GM12878 (cell line): ENCODE results near the gene LDHAL6B. TPM values are rescaled to one million over a fixed set of nuclear protein-coding genes. Genes with fewer than 3 reads are reported as not detected.

Experiments used
- BCLAF1 ChIP-seq: fragments of 450-650 bp; IDR thresholded peaks from 2 replicates; pipeline ENCODE4 v1.6.1; 2017; ENCODE audit warnings: antibody characterized with exemption, mild to moderate bottlenecking, moderate library complexity
- CBFB ChIP-seq: IDR thresholded peaks from 2 replicates; pipeline ENCODE4 v1.6.1; 2016; ENCODE audit warnings: antibody characterized with exemption, low read depth
- CUX1 ChIP-seq: IDR thresholded peaks from 2 replicates; pipeline ENCODE4 v1.6.1; 2012; ENCODE audit warnings: improper control_type of control experiment, low read depth, low read length; ENCODE audit not compliant: insufficient replicate concordance
- DPF2 ChIP-seq: fragments of 450-650 bp; IDR thresholded peaks from 2 replicates; pipeline ENCODE4 v1.6.1; 2017; ENCODE audit warnings: mild to moderate bottlenecking
- ELK1 ChIP-seq: IDR thresholded peaks from 2 replicates; pipeline ENCODE4 v1.6.1; 2012; ENCODE audit warnings: low read depth, low read length, improper control_type of control experiment
- KAT2A ChIP-seq: conservative IDR thresholded peaks from 2 replicates; pipeline ENCODE4 v1.6.1; 2011; ENCODE audit warnings: low read depth, low read length; ENCODE audit not compliant: control insufficient read depth
- RBBP5 ChIP-seq: fragments of 200-600 bp; sonication (generic); conservative IDR thresholded peaks from 2 replicates; pipeline ENCODE4 v1.6.1; 2016
- polyA plus RNA-seq, 11 experiments: library from polyadenylated mRNA; depleted of rRNA in 4 of 11; unstranded in 6 of 11; stranded (reverse) in 5 of 11; fragments of >200 nt; fragmentation: Nextera tagmentation in 4 of 11; fragmentation: Illumina TruSeq in 1 of 11; extraction: Ambion mirVana in 4 of 11; extraction: Trizol in 1 of 11; gene quantifications; 1 replicate in 1 of 11; 2 replicates in 10 of 11; pipeline versions ENCODE4 v1.2.1 to v1.2.3, GENCODE V29; 2011 to 2016; ENCODE audit warnings: inconsistent platforms in 2 of 11, missing spikeins in 2 of 11, low read depth in 1 of 11
- total RNA-seq, 4 experiments: library from RNA; depleted of rRNA in 3 of 4; stranded (reverse); fragments of >200 nt in 3 of 4; fragmentation: Illumina TruSeq in 1 of 4; extraction: Trizol in 1 of 4; gene quantifications; 2 replicates each; pipeline versions ENCODE4 v1.2.1 to v1.2.3, GENCODE V29; 2013 to 2021
- TF ChIP-seq, protein P1 (sequence below): fragments of 450-650 bp; formaldehyde crosslinking; IDR thresholded peaks from 2 replicates; pipeline ENCODE4 v1.4.0; 2022; ENCODE audit warnings: mild to moderate bottlenecking, moderate library complexity
- TF ChIP-seq, protein P2 (sequence below): fragments of 450-650 bp; IDR thresholded peaks from 2 replicates; pipeline ENCODE4 v1.6.1; 2018; ENCODE audit warnings: borderline replicate concordance, mild to moderate bottlenecking; ENCODE audit not compliant: partially characterized antibody
- TF ChIP-seq, protein P3 (sequence below): fragments of 450-650 bp; IDR thresholded peaks from 2 replicates; pipeline ENCODE4 v1.6.1; 2016; ENCODE audit warnings: mild to moderate bottlenecking

The LDHAL6B gene
- total and polyA plus RNA-seq, 10 of the 15 experiments (the other 5 are each of a cell fraction or from before 2014, with no cell fraction given): 0.33 to 0.66 TPM; not detected in 8

DNA sequence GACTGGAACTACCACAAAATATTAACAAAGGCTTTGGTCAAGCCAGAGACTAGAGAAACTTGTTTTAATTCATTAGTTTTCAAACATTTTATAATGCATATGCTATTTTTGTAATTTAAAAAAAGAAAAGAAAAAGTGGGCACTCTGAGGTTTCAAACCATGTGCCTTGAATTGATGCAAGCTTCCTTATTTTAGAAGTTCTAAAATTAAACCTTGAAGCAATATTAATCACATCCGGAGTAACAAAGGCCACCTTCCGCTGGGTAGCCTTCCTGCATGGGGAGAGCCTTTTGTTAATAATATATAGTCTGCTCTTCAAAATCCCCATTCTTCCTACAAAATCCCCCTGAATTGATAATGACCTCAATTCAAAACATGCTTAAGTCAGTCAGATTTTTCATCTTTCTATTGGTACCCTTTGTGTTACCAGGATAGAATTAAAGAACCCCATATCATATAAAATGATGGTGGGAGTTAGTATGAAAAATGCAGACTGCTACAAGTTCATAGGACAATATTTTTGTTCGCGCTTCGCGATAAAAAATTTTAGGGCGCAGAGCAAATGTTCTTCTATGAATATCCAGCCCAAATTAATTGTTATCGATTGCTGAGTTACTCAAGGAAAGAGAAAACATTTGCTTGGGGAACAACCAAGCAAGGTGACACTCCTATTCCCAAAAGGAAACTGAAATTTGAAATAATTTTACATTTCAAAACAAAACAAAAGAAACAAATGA, 30.6 kb downstream of the LDHAL6B start (continued):
- TF ChIP-seq, protein P1, sequence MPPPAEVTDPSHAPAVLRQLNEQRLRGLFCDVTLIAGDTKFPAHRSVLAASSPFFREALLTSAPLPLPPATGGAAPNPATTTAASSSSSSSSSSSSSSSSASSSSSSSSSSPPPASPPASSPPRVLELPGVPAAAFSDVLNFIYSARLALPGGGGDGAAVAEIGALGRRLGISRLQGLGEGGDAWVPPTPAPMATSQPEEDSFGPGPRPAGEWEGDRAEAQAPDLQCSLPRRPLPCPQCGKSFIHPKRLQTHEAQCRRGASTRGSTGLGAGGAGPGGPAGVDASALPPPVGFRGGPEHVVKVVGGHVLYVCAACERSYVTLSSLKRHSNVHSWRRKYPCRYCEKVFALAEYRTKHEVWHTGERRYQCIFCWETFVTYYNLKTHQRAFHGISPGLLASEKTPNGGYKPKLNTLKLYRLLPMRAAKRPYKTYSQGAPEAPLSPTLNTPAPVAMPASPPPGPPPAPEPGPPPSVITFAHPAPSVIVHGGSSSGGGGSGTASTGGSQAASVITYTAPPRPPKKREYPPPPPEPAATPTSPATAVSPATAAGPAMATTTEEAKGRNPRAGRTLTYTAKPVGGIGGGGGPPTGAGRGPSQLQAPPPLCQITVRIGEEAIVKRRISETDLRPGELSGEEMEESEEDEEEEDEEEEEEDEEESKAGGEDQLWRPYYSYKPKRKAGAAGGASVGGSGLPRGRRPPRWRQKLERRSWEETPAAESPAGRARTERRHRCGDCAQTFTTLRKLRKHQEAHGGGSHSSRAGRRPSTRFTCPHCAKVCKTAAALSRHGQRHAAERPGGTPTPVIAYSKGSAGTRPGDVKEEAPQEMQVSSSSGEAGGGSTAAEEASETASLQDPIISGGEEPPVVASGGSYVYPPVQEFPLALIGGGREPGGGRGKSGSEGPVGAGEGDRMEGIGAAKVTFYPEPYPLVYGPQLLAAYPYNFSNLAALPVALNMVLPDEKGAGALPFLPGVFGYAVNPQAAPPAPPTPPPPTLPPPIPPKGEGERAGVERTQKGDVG (CRISPR knock-in tag): no peak
- TF ChIP-seq ELK1 (no peak), RBBP5 (no peak), BCLAF1 (no peak), CBFB (0 out of 2 replicates have a peak, but pooled peaks have one; percentile 42), DPF2 (0 out of 2 replicates have a peak, but pooled peaks have one; percentile 15), CUX1 (peak; percentile 50), KAT2A (no peak)
- TF ChIP-seq, protein P2, sequence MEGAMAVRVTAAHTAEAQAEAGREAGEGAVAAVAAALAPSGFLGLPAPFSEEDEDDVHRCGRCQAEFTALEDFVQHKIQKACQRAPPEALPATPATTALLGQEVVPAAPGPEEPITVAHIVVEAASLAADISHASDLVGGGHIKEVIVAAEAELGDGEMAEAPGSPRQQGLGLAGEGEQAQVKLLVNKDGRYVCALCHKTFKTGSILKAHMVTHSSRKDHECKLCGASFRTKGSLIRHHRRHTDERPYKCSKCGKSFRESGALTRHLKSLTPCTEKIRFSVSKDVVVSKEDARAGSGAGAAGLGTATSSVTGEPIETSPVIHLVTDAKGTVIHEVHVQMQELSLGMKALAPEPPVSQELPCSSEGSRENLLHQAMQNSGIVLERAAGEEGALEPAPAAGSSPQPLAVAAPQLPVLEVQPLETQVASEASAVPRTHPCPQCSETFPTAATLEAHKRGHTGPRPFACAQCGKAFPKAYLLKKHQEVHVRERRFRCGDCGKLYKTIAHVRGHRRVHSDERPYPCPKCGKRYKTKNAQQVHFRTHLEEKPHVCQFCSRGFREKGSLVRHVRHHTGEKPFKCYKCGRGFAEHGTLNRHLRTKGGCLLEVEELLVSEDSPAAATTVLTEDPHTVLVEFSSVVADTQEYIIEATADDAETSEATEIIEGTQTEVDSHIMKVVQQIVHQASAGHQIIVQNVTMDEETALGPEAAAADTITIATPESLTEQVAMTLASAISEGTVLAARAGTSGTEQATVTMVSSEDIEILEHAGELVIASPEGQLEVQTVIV: no peak
- TF ChIP-seq, protein P3, sequence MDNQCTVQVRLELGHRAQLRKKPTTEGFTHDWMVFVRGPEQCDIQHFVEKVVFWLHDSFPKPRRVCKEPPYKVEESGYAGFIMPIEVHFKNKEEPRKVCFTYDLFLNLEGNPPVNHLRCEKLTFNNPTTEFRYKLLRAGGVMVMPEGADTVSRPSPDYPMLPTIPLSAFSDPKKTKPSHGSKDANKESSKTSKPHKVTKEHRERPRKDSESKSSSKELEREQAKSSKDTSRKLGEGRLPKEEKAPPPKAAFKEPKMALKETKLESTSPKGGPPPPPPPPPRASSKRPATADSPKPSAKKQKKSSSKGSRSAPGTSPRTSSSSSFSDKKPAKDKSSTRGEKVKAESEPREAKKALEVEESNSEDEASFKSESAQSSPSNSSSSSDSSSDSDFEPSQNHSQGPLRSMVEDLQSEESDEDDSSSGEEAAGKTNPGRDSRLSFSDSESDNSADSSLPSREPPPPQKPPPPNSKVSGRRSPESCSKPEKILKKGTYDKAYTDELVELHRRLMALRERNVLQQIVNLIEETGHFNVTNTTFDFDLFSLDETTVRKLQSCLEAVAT: peak; percentile 92
